Neural cell (in vitro differentiated cells): Measurements from ENCODE around the gene RAB17. TPM values are rescaled to one million over a fixed set of nuclear protein-coding genes. Genes with fewer than 3 reads are reported as not detected.

Source experiments
- H2AFZ ChIP-seq: fragments of 200-600, 300-800 bp; sonication (generic), shearing (Covaris generic); 2 replicates; pipeline ENCODE4 v1.6.0; 2014; ENCODE audit warnings: low read depth, mild to moderate bottlenecking, antibody characterized with exemption, low read length, moderate library complexity
- H3F3A ChIP-seq: fragments of 200-600 bp; shearing (Covaris generic); 2 replicates; pipeline ENCODE4 v1.6.1; 2016; ENCODE audit warnings: mild to moderate bottlenecking, moderate library complexity, mixed read lengths, antibody characterized with exemption, low read length; ENCODE audit not compliant: insufficient read depth, poor library complexity, severe bottlenecking
- H3K27ac ChIP-seq: fragments of 200-600, 300-800 bp; sonication (generic), shearing (Covaris generic); 2 replicates; pipeline ENCODE4 v1.5.1; 2014; ENCODE audit warnings: mild to moderate bottlenecking, low read length, moderate library complexity
- H3K27me3 ChIP-seq: fragments of 300-800, 200-600 bp; sonication (generic), shearing (Covaris generic); 2 replicates; pipeline ENCODE4 v1.6.0; 2014; ENCODE audit warnings: mild to moderate bottlenecking, low read depth, low read length, moderate library complexity; ENCODE audit not compliant: insufficient read depth
- H3K36me3 ChIP-seq: fragments of 300-800, 200-600 bp; sonication (generic), shearing (Covaris generic); 2 replicates; pipeline ENCODE4 v1.5.1; 2014; ENCODE audit warnings: mild to moderate bottlenecking, antibody characterized with exemption, low read length, moderate library complexity; ENCODE audit not compliant: insufficient read depth
- H3K4me2 ChIP-seq: fragments of 300-800, 200-600 bp; sonication (generic), shearing (Covaris generic); 2 replicates; pipeline ENCODE4 v1.6.0; 2014; ENCODE audit warnings: mild to moderate bottlenecking, low read length
- H3K4me3 ChIP-seq: fragments of 300-800, 200-600 bp; sonication (generic), shearing (Covaris generic); 2 replicates; pipeline ENCODE4 v1.5.1; 2014; ENCODE audit warnings: mild to moderate bottlenecking, low read length, moderate library complexity
- H3K79me2 ChIP-seq: fragments of 200-600 bp; shearing (Covaris generic); replicated peaks from 2 replicates; pipeline ENCODE4 v1.6.0; 2014; ENCODE audit warnings: mild to moderate bottlenecking, low read length, moderate library complexity; ENCODE audit not compliant: insufficient read depth
- H3K9ac ChIP-seq: fragments of 300-800, 200-600 bp; sonication (generic), shearing (Covaris generic); 2 replicates; pipeline ENCODE4 v1.6.1; 2016; ENCODE audit warnings: mild to moderate bottlenecking, low read length, mixed read lengths
- H3K9me2 ChIP-seq: fragments of 200-600 bp; shearing (Covaris generic); 2 replicates; pipeline ENCODE4 v1.6.1; 2016; ENCODE audit warnings: mild to moderate bottlenecking, low read length, mixed read lengths; ENCODE audit not compliant: insufficient read depth
- H3K9me3 ChIP-seq: fragments of 200-600, 300-800 bp; sonication (generic), shearing (Covaris generic); 2 replicates; pipeline ENCODE4 v1.6.1; 2016; ENCODE audit warnings: mild to moderate bottlenecking, mixed run types, low read length, moderate library complexity, mixed read lengths
- H4K20me1 ChIP-seq: fragments of 200-600 bp; shearing (Covaris generic); 2 replicates; pipeline ENCODE4 v1.6.1; 2016; ENCODE audit warnings: mild to moderate bottlenecking, mixed run types; ENCODE audit not compliant: insufficient read depth
- EZH2 ChIP-seq: fragments of 200-600, 300-800 bp; shearing (Covaris generic), sonication (generic); IDR thresholded peaks from 2 replicates; pipeline ENCODE4 v1.6.1; 2014; ENCODE audit warnings: antibody characterized with exemption, low read length, borderline replicate concordance, mild to moderate bottlenecking; ENCODE audit not compliant: insufficient read depth, poor library complexity, severe bottlenecking
- POLR2AphosphoS5 ChIP-seq: IDR thresholded peaks from 2 replicates; pipeline ENCODE4 v1.6.1; 2012
- RAD21 ChIP-seq: fragments of 450-650 bp; conservative IDR thresholded peaks from 2 replicates; pipeline ENCODE4 v1.6.1; 2014; ENCODE audit warnings: antibody characterized with exemption, mild to moderate bottlenecking, moderate library complexity
- SMC3 ChIP-seq: fragments of 450-650 bp; conservative IDR thresholded peaks from 2 replicates; pipeline ENCODE4 v1.6.1; 2014; ENCODE audit warnings: antibody characterized with exemption, mild to moderate bottlenecking, moderate library complexity; ENCODE audit not compliant: poor library complexity
- TAF1 ChIP-seq: IDR thresholded peaks from 2 replicates; pipeline ENCODE4 v1.6.1; 2012; ENCODE audit warnings: low read depth
- polyA plus RNA-seq: library from polyadenylated mRNA; depleted of rRNA; stranded (reverse); fragments of >200 nt; gene quantifications from 2 replicates; pipeline ENCODE4 v1.2.3, GENCODE V29; 2014
- TF ChIP-seq, protein P1 (sequence below): IDR thresholded peaks from 2 replicates; pipeline ENCODE4 v1.6.1; 2012; ENCODE audit warnings: borderline replicate concordance
- TF ChIP-seq, protein P2 (sequence below): fragments of 450-650 bp; IDR thresholded peaks from 2 replicates; pipeline ENCODE4 v1.5.1; 2014; ENCODE audit warnings: antibody characterized with exemption, mild to moderate bottlenecking, moderate library complexity; ENCODE audit not compliant: poor library complexity, severe bottlenecking

RAB17 gene
- polyA plus RNA-seq, 1 donor from 2014 or later: not detected

DNA sequence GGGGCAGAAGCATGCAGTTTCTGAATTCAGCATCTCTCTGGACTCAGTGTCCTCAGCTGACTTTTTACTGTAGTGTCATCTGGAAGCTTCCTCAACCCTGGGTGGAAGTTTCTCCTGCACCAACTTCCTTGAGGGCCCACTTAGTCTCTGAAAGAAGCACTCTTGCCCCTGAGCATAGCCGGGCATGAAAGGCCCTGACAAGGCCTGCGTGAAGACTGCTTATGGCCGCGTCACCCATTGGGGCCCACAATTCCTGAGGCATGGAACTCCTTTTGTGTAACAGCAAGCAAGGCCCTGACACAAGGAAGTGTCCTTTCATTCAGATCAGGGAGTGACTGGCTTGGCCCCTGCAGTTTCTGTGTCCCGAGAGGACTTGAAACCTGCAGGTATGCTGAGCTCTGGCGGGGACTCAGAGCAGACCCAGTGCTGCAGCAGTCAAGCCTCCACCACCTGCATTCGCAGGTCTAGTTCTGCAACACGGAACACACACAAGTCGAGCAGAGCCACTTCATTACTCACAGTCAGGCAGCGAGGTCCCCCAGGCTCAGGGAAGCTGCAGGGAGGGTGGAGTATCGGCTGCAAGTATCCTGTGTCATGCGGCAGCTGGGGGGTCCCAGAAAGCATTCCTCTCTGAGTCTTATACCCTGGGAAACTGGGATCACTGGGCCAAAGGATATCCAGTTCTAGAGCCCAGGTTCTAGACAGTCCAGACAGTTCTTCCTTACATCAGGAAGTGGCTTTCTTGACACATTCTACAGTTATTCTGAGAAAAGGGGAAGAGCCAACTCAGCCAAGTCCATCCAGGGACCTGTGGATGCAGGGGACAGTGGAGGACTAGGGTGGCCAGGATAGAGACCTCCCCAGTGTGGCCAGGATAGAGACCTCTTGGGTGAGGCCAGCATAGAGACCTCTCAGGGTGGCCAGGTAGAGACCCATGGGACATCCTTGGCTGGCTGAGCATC is 59.8 kb downstream of the RAB17 start:
- no peaks in the 10 kb centered on the region for H3K9me2 ChIP-seq
- H3K27ac ChIP-seq: no peak overlapping the region
- TF ChIP-seq EZH2: no peak
- TF ChIP-seq POLR2AphosphoS5: no peak
- TF ChIP-seq RAD21: no peak
- TF ChIP-seq, protein P1, sequence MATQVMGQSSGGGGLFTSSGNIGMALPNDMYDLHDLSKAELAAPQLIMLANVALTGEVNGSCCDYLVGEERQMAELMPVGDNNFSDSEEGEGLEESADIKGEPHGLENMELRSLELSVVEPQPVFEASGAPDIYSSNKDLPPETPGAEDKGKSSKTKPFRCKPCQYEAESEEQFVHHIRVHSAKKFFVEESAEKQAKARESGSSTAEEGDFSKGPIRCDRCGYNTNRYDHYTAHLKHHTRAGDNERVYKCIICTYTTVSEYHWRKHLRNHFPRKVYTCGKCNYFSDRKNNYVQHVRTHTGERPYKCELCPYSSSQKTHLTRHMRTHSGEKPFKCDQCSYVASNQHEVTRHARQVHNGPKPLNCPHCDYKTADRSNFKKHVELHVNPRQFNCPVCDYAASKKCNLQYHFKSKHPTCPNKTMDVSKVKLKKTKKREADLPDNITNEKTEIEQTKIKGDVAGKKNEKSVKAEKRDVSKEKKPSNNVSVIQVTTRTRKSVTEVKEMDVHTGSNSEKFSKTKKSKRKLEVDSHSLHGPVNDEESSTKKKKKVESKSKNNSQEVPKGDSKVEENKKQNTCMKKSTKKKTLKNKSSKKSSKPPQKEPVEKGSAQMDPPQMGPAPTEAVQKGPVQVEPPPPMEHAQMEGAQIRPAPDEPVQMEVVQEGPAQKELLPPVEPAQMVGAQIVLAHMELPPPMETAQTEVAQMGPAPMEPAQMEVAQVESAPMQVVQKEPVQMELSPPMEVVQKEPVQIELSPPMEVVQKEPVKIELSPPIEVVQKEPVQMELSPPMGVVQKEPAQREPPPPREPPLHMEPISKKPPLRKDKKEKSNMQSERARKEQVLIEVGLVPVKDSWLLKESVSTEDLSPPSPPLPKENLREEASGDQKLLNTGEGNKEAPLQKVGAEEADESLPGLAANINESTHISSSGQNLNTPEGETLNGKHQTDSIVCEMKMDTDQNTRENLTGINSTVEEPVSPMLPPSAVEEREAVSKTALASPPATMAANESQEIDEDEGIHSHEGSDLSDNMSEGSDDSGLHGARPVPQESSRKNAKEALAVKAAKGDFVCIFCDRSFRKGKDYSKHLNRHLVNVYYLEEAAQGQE: no peak
- no peak for TF ChIP-seq SMC3
- TF ChIP-seq TAF1: no peak
- H2AFZ ChIP-seq: no peak overlapping the region
- H3K27me3 ChIP-seq: no peaks in the 10 kb centered on the region
- no peak overlapping the region for H3K9ac ChIP-seq
- H3K4me3 ChIP-seq: no peak overlapping the region
- no peaks in the 10 kb centered on the region for H3F3A ChIP-seq
- H3K4me2 ChIP-seq: no peak overlapping the region
- no peaks in the 10 kb centered on the region for H3K79me2 ChIP-seq
- H4K20me1 ChIP-seq: no peaks in the 10 kb centered on the region
- H3K9me3 ChIP-seq: no peaks in the 10 kb centered on the region
- H3K36me3 ChIP-seq: no peaks in the 10 kb centered on the region

DNA sequence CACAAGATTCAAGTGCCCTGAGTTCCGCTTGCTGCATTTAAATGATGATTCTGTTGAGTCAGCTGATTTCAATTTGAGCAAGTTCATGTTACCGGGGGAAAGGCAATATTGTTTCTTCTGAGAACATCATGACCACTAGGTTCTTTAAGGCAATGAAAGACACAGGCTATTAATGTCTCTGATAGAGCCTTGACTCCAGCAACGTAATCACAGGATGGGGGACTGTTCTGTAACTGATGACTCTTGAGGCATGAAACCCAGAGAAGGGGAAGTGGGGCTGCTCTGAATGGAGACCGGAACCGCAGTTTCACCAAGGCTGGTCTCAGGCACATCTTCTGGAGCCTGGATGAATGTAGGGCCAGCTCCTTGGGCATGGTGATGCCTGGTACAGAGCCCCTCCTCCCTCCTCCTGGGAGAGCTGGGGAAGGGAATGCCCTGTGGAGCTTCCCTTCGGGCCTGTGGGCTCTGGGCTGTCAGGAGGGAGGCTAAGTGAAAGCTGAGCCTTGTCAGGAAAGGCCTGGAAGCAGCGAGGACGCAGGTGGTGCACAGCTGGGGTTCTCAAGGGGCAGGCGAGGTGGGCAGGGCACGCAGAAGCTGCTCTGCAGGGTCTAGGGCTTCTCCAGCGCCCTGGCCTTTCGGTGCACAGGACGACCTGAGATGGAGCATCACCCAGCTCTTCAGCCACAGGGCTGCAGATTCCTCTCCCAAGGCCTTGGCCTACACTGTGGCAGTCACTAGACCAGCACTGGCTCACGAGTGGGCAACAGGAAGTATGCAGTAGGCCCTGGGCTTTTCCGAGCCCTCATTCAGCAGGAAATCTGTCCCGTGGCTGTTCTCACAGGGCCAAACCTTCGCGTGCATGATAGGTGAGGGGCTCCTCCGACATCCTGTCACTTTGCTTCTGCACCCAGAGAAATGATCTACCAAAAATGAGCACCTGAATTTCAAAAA is 60.8 kb downstream of the RAB17 start:
- H3K4me2 ChIP-seq: no peak overlapping the region
- H3K9me2 ChIP-seq: no peaks in the 10 kb centered on the region
- no peak overlapping the region for H2AFZ ChIP-seq
- H3F3A ChIP-seq: no peaks in the 10 kb centered on the region
- no peak for TF ChIP-seq TAF1
- TF ChIP-seq, protein P1: no peak
- TF ChIP-seq, protein P2, sequence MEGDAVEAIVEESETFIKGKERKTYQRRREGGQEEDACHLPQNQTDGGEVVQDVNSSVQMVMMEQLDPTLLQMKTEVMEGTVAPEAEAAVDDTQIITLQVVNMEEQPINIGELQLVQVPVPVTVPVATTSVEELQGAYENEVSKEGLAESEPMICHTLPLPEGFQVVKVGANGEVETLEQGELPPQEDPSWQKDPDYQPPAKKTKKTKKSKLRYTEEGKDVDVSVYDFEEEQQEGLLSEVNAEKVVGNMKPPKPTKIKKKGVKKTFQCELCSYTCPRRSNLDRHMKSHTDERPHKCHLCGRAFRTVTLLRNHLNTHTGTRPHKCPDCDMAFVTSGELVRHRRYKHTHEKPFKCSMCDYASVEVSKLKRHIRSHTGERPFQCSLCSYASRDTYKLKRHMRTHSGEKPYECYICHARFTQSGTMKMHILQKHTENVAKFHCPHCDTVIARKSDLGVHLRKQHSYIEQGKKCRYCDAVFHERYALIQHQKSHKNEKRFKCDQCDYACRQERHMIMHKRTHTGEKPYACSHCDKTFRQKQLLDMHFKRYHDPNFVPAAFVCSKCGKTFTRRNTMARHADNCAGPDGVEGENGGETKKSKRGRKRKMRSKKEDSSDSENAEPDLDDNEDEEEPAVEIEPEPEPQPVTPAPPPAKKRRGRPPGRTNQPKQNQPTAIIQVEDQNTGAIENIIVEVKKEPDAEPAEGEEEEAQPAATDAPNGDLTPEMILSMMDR: no peak
- no peak for TF ChIP-seq EZH2
- no peaks in the 10 kb centered on the region for H3K27me3 ChIP-seq
- no peaks in the 10 kb centered on the region for H3K9me3 ChIP-seq
- no peaks in the 10 kb centered on the region for H4K20me1 ChIP-seq
- no peak overlapping the region for H3K4me3 ChIP-seq
- H3K27ac ChIP-seq: no peak overlapping the region
- H3K79me2 ChIP-seq: no peaks in the 10 kb centered on the region
- H3K36me3 ChIP-seq: no peaks in the 10 kb centered on the region
- H3K9ac ChIP-seq: no peak overlapping the region
